HL-60 (cell line): ENCODE results near the gene HECA.

Experiments used
- DNase-seq, 2 experiments: peaks; one replicate each; pipeline ENCODE4 v3.0.0-alpha.2; 2010 to 2020; ENCODE audit warnings: low read depth in 1 of 2, low spot score in 1 of 2
- H3K27ac ChIP-seq: fragments of 250-450 bp; sonication (Bioruptor Pico); replicated peaks from 2 replicates; pipeline ENCODE4 v1.5.1; 2020; ENCODE audit warnings: mild to moderate bottlenecking, moderate library complexity
- H3K27me3 ChIP-seq: fragments of 250-450 bp; sonication (Bioruptor Pico); 2 replicates; pipeline ENCODE4 v1.5.1; 2021; ENCODE audit warnings: mild to moderate bottlenecking, moderate library complexity; ENCODE audit not compliant: insufficient read depth, poor library complexity, severe bottlenecking
- H3K4me3 ChIP-seq: replicated peaks from 2 replicates; pipeline ENCODE4 v1.5.1; 2011; ENCODE audit warnings: mild to moderate bottlenecking, control low read depth, low read length; ENCODE audit not compliant: insufficient read depth
- GABPA ChIP-seq: IDR thresholded peaks from 2 replicates; pipeline ENCODE4 v1.6.1; 2012; ENCODE audit warnings: low read depth
- POLR2AphosphoS5 ChIP-seq: IDR thresholded peaks from 2 replicates; pipeline ENCODE4 v1.6.1; 2012; ENCODE audit warnings: low read depth
- SPI1 ChIP-seq: IDR thresholded peaks from 2 replicates; pipeline ENCODE4 v1.6.1; 2012; ENCODE audit warnings: low read depth, mild to moderate bottlenecking, borderline replicate concordance
- TF ChIP-seq, protein P1 (sequence below): IDR thresholded peaks from 2 replicates; pipeline ENCODE4 v1.6.1; 2012; ENCODE audit warnings: low read depth; ENCODE audit not compliant: insufficient replicate concordance
- TF ChIP-seq, protein P2 (sequence below): IDR thresholded peaks from one replicate; pipeline ENCODE4 v1.5.1; 2011; ENCODE audit warnings: low read length, control low read depth, inconsistent platforms; ENCODE audit not compliant: insufficient read depth

The HECA gene

DNA sequence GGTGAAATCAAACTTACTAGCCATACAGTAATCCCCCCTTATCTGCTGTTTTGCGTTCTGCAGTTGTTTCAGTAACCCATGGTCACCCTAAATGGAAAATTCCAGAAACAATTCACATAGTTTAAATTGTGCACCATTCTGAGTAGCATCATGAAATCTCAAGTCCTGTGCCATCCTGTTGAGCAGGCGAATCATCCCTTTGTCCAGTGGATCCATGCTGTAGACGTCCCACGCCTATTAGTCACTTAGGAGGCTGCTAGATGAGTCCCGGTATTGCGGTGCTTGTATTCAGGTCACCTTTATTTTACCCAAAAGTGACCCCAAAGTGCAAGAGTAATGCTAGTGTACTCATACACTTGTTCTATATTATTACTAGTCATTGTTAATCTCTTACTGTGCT is 46.4 kb downstream of the HECA start:
- no peak overlapping the region for H3K4me3 ChIP-seq
- H3K27me3 ChIP-seq, result no peaks in the 10 kb centered on the region
- no peak overlapping the region for H3K27ac ChIP-seq
- DNase-seq, result no peak
- TF ChIP-seq POLR2AphosphoS5 (no peak), GABPA (no peak), SPI1 (no peak)
- TF ChIP-seq, protein P1, sequence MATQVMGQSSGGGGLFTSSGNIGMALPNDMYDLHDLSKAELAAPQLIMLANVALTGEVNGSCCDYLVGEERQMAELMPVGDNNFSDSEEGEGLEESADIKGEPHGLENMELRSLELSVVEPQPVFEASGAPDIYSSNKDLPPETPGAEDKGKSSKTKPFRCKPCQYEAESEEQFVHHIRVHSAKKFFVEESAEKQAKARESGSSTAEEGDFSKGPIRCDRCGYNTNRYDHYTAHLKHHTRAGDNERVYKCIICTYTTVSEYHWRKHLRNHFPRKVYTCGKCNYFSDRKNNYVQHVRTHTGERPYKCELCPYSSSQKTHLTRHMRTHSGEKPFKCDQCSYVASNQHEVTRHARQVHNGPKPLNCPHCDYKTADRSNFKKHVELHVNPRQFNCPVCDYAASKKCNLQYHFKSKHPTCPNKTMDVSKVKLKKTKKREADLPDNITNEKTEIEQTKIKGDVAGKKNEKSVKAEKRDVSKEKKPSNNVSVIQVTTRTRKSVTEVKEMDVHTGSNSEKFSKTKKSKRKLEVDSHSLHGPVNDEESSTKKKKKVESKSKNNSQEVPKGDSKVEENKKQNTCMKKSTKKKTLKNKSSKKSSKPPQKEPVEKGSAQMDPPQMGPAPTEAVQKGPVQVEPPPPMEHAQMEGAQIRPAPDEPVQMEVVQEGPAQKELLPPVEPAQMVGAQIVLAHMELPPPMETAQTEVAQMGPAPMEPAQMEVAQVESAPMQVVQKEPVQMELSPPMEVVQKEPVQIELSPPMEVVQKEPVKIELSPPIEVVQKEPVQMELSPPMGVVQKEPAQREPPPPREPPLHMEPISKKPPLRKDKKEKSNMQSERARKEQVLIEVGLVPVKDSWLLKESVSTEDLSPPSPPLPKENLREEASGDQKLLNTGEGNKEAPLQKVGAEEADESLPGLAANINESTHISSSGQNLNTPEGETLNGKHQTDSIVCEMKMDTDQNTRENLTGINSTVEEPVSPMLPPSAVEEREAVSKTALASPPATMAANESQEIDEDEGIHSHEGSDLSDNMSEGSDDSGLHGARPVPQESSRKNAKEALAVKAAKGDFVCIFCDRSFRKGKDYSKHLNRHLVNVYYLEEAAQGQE, result no peak
- TF ChIP-seq, protein P2, sequence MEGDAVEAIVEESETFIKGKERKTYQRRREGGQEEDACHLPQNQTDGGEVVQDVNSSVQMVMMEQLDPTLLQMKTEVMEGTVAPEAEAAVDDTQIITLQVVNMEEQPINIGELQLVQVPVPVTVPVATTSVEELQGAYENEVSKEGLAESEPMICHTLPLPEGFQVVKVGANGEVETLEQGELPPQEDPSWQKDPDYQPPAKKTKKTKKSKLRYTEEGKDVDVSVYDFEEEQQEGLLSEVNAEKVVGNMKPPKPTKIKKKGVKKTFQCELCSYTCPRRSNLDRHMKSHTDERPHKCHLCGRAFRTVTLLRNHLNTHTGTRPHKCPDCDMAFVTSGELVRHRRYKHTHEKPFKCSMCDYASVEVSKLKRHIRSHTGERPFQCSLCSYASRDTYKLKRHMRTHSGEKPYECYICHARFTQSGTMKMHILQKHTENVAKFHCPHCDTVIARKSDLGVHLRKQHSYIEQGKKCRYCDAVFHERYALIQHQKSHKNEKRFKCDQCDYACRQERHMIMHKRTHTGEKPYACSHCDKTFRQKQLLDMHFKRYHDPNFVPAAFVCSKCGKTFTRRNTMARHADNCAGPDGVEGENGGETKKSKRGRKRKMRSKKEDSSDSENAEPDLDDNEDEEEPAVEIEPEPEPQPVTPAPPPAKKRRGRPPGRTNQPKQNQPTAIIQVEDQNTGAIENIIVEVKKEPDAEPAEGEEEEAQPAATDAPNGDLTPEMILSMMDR, result no peak

DNA sequence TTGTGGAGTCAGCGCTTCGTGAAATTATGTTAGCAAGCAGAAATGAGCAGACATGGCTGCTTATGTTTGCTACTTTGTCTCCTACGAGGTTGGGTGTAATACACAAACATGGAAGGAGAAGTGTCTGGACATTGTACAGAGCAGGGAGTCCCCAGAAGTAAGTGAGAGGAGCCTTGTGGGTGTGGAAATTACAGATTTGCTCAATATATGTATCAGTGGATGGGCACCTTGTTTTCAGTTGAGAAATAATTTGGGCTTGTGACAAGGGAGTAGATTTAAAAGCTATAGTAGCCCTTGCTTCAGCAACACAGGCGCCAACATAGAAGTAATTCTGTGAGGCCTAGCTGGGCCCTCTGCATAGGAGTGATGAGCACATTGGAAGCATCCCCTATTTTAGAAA is 49.2 kb downstream of the HECA start:
- no peaks in the 10 kb centered on the region for H3K27me3 ChIP-seq
- no peak for DNase-seq
- TF ChIP-seq, protein P1, result no peak
- TF ChIP-seq SPI1 (no peak), POLR2AphosphoS5 (no peak), GABPA (no peak)
- TF ChIP-seq, protein P2, result no peak
- H3K4me3 ChIP-seq, result no peak overlapping the region
- no peak overlapping the region for H3K27ac ChIP-seq

DNA sequence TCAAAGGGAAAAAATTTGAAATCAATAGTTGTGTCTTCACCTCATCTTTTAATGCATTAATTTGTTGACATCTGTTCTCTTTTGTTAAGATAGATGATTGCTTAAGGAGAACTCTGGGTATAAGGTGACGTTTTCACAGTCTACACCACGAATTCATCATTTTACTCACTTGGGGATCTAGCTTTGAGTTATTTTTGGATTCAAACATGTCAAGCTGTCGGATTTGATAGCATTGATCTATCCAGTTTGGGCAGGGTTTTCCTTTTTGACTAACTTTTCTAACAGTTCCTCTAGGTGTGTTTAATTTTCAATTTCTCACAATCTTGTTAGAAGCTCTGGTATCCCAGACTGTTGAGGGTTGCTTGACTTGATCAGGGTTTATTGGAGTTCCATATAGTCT is 49.6 kb downstream of the HECA start:
- H3K4me3 ChIP-seq, result no peak overlapping the region
- no peak for DNase-seq
- H3K27me3 ChIP-seq, result no peaks in the 10 kb centered on the region
- TF ChIP-seq, protein P2, result no peak
- TF ChIP-seq POLR2AphosphoS5 (no peak), GABPA (no peak), SPI1 (no peak)
- TF ChIP-seq, protein P1, result no peak
- H3K27ac ChIP-seq, result no peak overlapping the region
